CD4-positive, alpha-beta T cell (primary cell): ENCODE results near the gene RPS14. TPM values are rescaled to one million over a fixed set of nuclear protein-coding genes. Genes with fewer than 3 reads are reported as not detected.

Experiments used
- ATAC-seq: fragments of 200-7000 bp; cut with Tn5 transposase; one replicate; pipeline ENCODE4 v1.10.0; 2022; ENCODE audit warnings: mild to moderate bottlenecking; ENCODE audit not compliant: poor library complexity
- CTCF ChIA-PET: fragments of 350-600 bp; sonication (Branson Sonifier 250); formaldehyde crosslinking; loops from one replicate; lab custom pipeline; 2021; ENCODE audit warnings: antibody characterized with exemption, inconsistent platforms; lab: Charles Lee
- POLR2A ChIA-PET: fragments of 350-600 bp; sonication (Branson Sonifier 250); formaldehyde crosslinking; loops from one replicate; lab custom pipeline; 2021; ENCODE audit warnings: antibody characterized with exemption, inconsistent platforms; lab: Charles Lee
- DNase-seq, 14 experiments: peaks; one replicate each; pipeline ENCODE4 v3.0.0-alpha.2; 2013 to 2020; ENCODE audit warnings: mixed read lengths in 2 of 14
- H3K27ac ChIP-seq, 2 donors: one replicate each; pipeline versions ENCODE4 v1.5.1 to v1.7.0; 2013; ENCODE audit warnings: low read length in 2 of 2, low read depth in 1 of 2, mild to moderate bottlenecking in 1 of 2
- H3K27me3 ChIP-seq, 2 experiments: 1 replicate in 1 of 2; 2 replicates in 1 of 2; pipeline versions ENCODE4 v1.6.1 to v1.7.0; 2013; ENCODE audit warnings: low read length in 2 of 2, control low read depth in 1 of 2, mild to moderate bottlenecking in 1 of 2, moderate library complexity in 1 of 2; ENCODE audit not compliant: insufficient read depth in 2 of 2, control insufficient read depth in 1 of 2
- H3K36me3 ChIP-seq: one replicate; pipeline ENCODE4 v1.6.1; 2013; ENCODE audit warnings: low read length, control low read depth; ENCODE audit not compliant: insufficient read depth
- H3K4me1 ChIP-seq: one replicate; pipeline ENCODE4 v1.6.1; 2013; ENCODE audit warnings: low read length, control low read depth; ENCODE audit not compliant: insufficient read depth
- H3K4me3 ChIP-seq: one replicate; pipeline ENCODE4 v1.5.1; 2013; ENCODE audit warnings: mild to moderate bottlenecking, low read length, moderate library complexity
- H3K9me3 ChIP-seq, 2 experiments: 1 replicate in 1 of 2; 2 replicates in 1 of 2; pipeline versions ENCODE4 v1.6.1 to v1.7.0; 2013; ENCODE audit warnings: low read length in 2 of 2, mild to moderate bottlenecking in 2 of 2, control low read depth in 1 of 2, moderate library complexity in 1 of 2; ENCODE audit not compliant: control insufficient read depth in 1 of 2, insufficient read depth in 1 of 2
- H3K27ac Mint-ChIP-seq: one replicate; pipeline ENCODE4 v1.8.0; 2020; ENCODE audit warnings: mixed read lengths
- H3K27me3 Mint-ChIP-seq: one replicate; pipeline ENCODE4 v1.8.0; 2021; ENCODE audit warnings: mixed read lengths
- H3K36me3 Mint-ChIP-seq: one replicate; pipeline ENCODE4 v1.8.0; 2021; ENCODE audit warnings: low read depth, mixed read lengths
- H3K4me1 Mint-ChIP-seq: one replicate; pipeline ENCODE4 v1.8.0; 2021; ENCODE audit warnings: low read depth, mixed read lengths
- H3K4me3 Mint-ChIP-seq: one replicate; pipeline ENCODE4 v1.8.0; 2020; ENCODE audit warnings: mild to moderate bottlenecking, mixed read lengths
- H3K9me3 Mint-ChIP-seq: one replicate; pipeline ENCODE4 v1.8.0; 2020; ENCODE audit warnings: mixed read lengths
- CTCF ChIP-seq: fragments of 200-600 bp; IDR thresholded peaks from one replicate; pipeline ENCODE4 v1.8.0; 2022; ENCODE audit warnings: antibody characterized with exemption, mild to moderate bottlenecking
- intact Hi-C, 2 experiments: fragments of 100-400 bp; cut with DNase I in 1 of 2; cut with micrococcal nuclease in 1 of 2; formaldehyde crosslinking; loops; one replicate each; pipeline versions ENCODE4 v1.15.1 to v1.9.0; 2023 to 2025; cut with DNase I, micrococcal nuclease
- total RNA-seq, 174 experiments: library from RNA in 2 of 174; stranded (reverse) in 2 of 174; gene quantifications; one replicate each; pipeline ENCODE4 v1.2.3 and lab custom pipeline; 2021 to 2026

Gene RPS14
- total RNA-seq, 2 experiments from 2014 or later: 5,224 to 5,317 TPM

- POLR2A ChIA-PET: no interaction called here
- Histone ChIP-seq H3K4me3 (no peak overlapping the region), H3K4me1 (no peaks in the 10 kb centered on the region), H3K27me3 (peaks cover 0 to 2% of the 10 kb centered on the region in 2 experiments), H3K9me3 (no peaks in the 10 kb centered on the region), H3K36me3 (no peaks in the 10 kb centered on the region), H3K27ac (no peak overlapping the region)
- Mint-ChIP-seq H3K4me1 (no peaks in the 10 kb centered on the region), H3K9me3 (no peaks in the 10 kb centered on the region), H3K27me3 (no peaks in the 10 kb centered on the region), H3K36me3 (no peaks in the 10 kb centered on the region), H3K27ac (no peak overlapping the region), H3K4me3 (no peak overlapping the region)
- intact Hi-C loops: no loop called here
- CTCF ChIA-PET: interaction anchor here (1.1 kb wide), 1 partner anchor 26 kb away, joined by 3 read pairs; no protein-coding TSS in a partner anchor
- no peak for TF ChIP-seq CTCF
- no peak for ATAC-seq
- no peak for DNase-seq
Observed at GRCh38 chr5:150497989-150498317, 48.4 kb upstream of the RPS14 start.

GRCh38 chr5:150497274-150497988 lies 47.9 kb upstream of the RPS14 start:
- Mint-ChIP-seq H3K27me3 (no peaks in the 10 kb centered on the region), H3K36me3 (no peaks in the 10 kb centered on the region), H3K4me1 (no peaks in the 10 kb centered on the region), H3K4me3 (no peak overlapping the region), H3K9me3 (no peaks in the 10 kb centered on the region), H3K27ac (no peak overlapping the region)
- Histone ChIP-seq H3K4me1 (no peaks in the 10 kb centered on the region), H3K36me3 (no peaks in the 10 kb centered on the region), H3K9me3 (no peaks in the 10 kb centered on the region), H3K27me3 (peaks cover 0 to 2% of the 10 kb centered on the region in 2 experiments), H3K4me3 (no peak overlapping the region), H3K27ac (no peak overlapping the region)
- TF ChIP-seq CTCF: no peak
- CTCF ChIA-PET: interaction anchor here (1.1 kb wide), 1 partner anchor 26 kb away, joined by 3 read pairs; no protein-coding TSS in a partner anchor
- ATAC-seq (no peak), DNase-seq (no peak)
- POLR2A ChIA-PET: interaction anchor here (0.6 kb wide), 1 partner anchor 63 kb away, joined by 3 read pairs; no protein-coding TSS in a partner anchor
- intact Hi-C loops: no loop called here

GRCh38 chr5:150496534-150496933 lies 47.0 kb upstream of the RPS14 start:
- Histone ChIP-seq H3K9me3 (no peaks in the 10 kb centered on the region), H3K36me3 (no peaks in the 10 kb centered on the region), H3K4me1 (no peaks in the 10 kb centered on the region), H3K27ac (no peak overlapping the region), H3K27me3 (peaks cover 0 to 2% of the 10 kb centered on the region in 2 experiments), H3K4me3 (no peak overlapping the region)
- CTCF ChIA-PET: no interaction called here
- Mint-ChIP-seq H3K27ac (no peak overlapping the region), H3K27me3 (no peaks in the 10 kb centered on the region), H3K36me3 (no peaks in the 10 kb centered on the region), H3K4me3 (no peak overlapping the region), H3K4me1 (no peaks in the 10 kb centered on the region), H3K9me3 (no peaks in the 10 kb centered on the region)
- TF ChIP-seq CTCF: no peak
- POLR2A ChIA-PET: interaction anchor here (0.6 kb wide), 1 partner anchor 64 kb away, joined by 3 read pairs; no protein-coding TSS in a partner anchor
- DNase-seq (no peak), ATAC-seq (no peak)
- intact Hi-C loops: no loop called here
